Left forelimb (tissue), 1 donor: ENCODE data around the gene SPATA2L.
A peak's percentile ranks its signal among the peaks of the same experiment; 100 is the strongest.

Experiments used
- DNase-seq: peaks from one replicate; pipeline ENCODE4 v3.0.0-alpha.2; 2018; ENCODE audit warnings: low spot score

Gene SPATA2L

DNA sequence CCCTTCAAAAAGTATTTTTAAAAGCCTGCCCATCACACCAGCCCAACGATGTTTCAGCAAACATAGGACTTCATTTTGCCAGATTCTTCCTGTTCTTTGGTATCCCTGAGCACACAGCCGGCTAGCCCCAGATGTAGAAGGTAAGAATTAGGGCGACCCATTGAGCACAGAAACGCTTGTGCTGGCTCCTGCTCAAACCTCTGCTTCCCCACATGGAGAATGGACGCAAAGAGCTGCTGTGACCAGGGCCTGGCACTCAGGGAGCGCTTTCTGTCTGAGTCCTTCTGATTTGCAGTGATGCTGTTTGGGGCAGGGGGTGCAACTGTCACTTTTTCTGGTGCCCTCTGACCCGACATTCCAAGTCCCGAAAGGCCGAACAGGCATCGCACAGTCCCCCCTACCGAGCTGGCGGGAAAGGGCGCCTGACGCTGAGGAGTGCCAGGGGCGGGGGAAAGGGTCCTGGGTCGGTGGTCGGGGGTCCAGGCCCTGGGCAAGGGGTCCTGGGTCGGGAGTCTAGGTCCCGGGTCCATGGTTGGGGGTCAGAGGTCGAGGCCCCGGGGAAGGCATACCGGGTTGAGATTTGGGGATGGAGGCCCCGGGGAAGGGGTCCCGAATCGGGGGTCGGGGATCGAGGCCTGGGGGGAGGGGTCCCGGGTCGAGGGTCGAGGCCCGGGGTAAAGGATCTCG, 44.9 kb downstream of the SPATA2L start:
- peak; percentile 61 for DNase-seq

DNA sequence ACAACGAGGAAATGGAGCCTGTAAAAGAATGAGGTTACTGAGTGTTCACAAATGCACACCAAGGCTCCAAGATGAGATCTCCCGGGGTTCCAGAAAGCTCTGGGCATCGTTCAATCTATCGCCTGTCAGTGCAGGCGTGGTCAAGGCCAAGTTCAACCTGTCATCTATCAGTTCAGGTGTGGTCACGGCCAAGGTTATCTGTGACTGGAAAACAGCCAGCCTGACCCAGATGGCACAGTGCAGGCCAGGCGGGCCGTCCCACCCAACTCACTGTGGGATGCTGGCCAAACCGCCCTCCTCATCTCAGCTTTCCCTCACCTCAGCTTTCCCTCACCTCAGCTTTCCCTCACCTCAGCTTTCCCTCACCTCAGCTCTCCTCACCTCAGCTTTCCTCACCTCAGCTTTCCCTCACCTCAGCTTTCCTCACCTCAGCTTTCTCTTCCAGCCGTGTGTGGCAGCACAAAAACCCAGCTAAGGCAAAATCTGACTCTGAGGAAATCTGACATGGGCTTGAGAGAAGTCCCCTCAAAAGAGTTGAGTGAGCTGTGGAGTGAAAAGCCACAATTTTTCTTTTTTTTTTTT, 46.4 kb downstream of the SPATA2L start:
- no peak for DNase-seq

DNA sequence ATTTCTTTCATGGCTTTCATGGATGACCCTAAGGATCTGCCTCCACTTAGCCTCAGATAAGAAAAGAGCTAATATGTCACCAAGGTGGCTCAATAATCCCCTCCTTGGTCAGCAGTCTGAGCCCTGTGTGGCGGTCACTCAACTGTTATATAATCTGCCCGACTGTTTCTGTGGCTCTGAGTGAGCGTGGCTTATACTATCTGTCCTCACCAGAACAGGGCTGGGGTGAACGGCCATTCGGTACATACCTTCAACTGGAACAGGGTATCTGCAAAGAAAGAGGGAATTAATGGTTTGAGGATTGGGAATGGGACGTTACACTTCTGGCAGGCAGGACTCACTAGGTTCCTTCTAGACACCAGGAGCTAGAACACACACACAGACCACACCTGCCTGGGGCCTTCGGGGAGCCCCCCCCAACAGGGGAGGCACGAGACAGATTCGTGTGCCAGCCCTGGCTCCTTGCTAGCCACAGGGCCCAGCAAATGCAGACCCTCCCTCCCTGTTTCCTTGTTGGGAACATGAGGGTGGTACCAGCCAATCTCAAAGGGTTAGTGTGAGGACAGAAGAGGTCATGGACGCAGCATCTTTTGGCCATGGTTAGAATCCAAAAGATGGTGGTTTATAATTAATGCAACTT, 47.7 kb downstream of the SPATA2L start:
- DNase-seq = no peak

DNA sequence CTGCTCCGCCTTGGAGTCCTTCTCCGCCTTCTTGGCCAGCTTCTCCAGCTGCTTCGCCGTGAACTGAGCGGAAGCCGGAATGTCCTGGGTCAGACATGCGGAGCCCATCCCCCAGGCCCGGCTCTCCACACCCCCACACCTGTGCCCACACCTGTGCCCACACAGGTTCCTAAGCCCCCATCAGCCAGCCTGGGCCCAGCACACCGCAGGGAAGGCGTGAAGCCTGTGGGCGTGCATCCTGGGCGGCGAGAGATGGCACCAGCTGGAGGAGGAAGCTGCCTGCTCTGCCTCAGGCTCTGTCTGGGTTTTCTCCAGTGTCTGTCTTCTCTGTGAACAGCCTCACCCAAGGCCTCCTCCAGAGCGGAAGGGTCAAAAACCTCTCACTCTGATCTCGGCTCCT, 49.9 kb downstream of the SPATA2L start:
- no peak for DNase-seq

DNA sequence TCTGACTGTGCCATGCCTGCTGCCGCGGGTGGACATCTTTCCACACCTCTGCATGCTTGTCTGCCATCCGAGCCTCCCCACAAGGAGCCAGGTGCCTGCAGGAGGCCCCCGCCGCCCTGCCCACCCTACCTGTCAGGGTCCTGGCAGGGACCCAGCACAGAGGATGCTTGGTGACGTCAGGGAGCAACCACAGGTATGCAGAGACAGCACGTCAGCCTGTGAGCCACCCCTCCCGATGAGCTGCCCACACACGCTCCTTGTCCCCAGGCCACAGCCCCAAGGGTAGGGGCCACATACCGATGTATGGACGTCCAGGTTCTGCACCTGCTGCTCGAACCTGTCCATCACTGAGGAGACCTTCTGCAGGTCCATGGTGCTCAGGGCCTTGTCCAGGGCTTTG, 54.6 kb downstream of the SPATA2L start:
- DNase-seq = no peak
